Stomach smooth muscle (tissue), 2 donors: ENCODE measurements around the gene RABL3.
A peak's percentile ranks its signal among the peaks of the same experiment; 100 is the strongest.
"Not testable (repeated sequence)": the region's sequence is repeated elsewhere in the genome, so short reads cannot be mapped to it uniquely, and the experiment has no call there.

ENCODE experiments used
- H3K27ac ChIP-seq: one replicate; pipeline ENCODE4 v1.7.0; 2013; ENCODE audit warnings: mild to moderate bottlenecking, low read length, inconsistent platforms
- H3K27me3 ChIP-seq, 2 donors: one replicate each; pipeline ENCODE4 v1.7.0; 2013; ENCODE audit warnings: low read length in 2 of 2; ENCODE audit not compliant: insufficient read depth in 2 of 2, control insufficient read depth in 1 of 2
- H3K36me3 ChIP-seq, 2 donors: one replicate each; pipeline ENCODE4 v1.7.0; 2013; ENCODE audit warnings: low read length in 2 of 2; ENCODE audit not compliant: control insufficient read depth in 2 of 2, insufficient read depth in 2 of 2
- H3K4me1 ChIP-seq: one replicate; pipeline ENCODE4 v1.7.0; 2013; ENCODE audit warnings: low read length; ENCODE audit not compliant: control insufficient read depth, insufficient read depth
- H3K4me3 ChIP-seq, 2 donors: one replicate each; pipeline ENCODE4 v1.7.0; 2013; ENCODE audit warnings: low read length in 2 of 2
- H3K9ac ChIP-seq, 2 donors: one replicate each; pipeline ENCODE4 v1.7.0; 2013; ENCODE audit warnings: low read length in 2 of 2, mild to moderate bottlenecking in 1 of 2
- H3K9me3 ChIP-seq, 2 donors: one replicate each; pipeline ENCODE4 v1.7.0; 2013; ENCODE audit warnings: low read length in 2 of 2; ENCODE audit not compliant: control insufficient read depth in 2 of 2
- donor health status: healthy.
- donor health status: Pancreatic carcinoma.

RABL3 gene

GRCh38 chr3:120749843-120750242 is 7.5 kb upstream of the RABL3 start:
- H3K9ac ChIP-seq: no peak overlapping the region
- no peaks in the 10 kb centered on the region for H3K4me1 ChIP-seq
- H3K9me3 ChIP-seq: no peaks in the 10 kb centered on the region
- no peak overlapping the region for H3K27ac ChIP-seq
- H3K4me3 ChIP-seq: no peak overlapping the region
- peaks cover 3% of the 10 kb centered on the region in 2 donors for H3K36me3 ChIP-seq
- no peaks in the 10 kb centered on the region for H3K27me3 ChIP-seq

- H3K27ac ChIP-seq: no peak overlapping the region
- no peak overlapping the region for H3K4me3 ChIP-seq
- peaks cover 0 to 1% of the 10 kb centered on the region in 2 donors for H3K36me3 ChIP-seq
- H3K27me3 ChIP-seq: no peaks in the 10 kb centered on the region
- H3K9me3 ChIP-seq: no peaks in the 10 kb centered on the region
- no peak overlapping the region for H3K9ac ChIP-seq
- H3K4me1 ChIP-seq: peaks cover 10% of the 10 kb centered on the region
Measured at GRCh38 chr3:120745466-120745865, 3.1 kb upstream of the RABL3 start.

- no peaks in the 10 kb centered on the region for H3K27me3 ChIP-seq
- peaks cover 10% of the 10 kb centered on the region for H3K4me1 ChIP-seq
- H3K9ac ChIP-seq: peak overlapping the region; percentile 87 to 97
- no peaks in the 10 kb centered on the region for H3K9me3 ChIP-seq
- peak overlapping the region; percentile 86 to 99 for H3K4me3 ChIP-seq
- no peaks in the 10 kb centered on the region for H3K36me3 ChIP-seq
- no peak overlapping the region for H3K27ac ChIP-seq
Measured at GRCh38 chr3:120743556-120744195, 1.4 kb upstream of the RABL3 start.

GRCh38 chr3:120742849-120743365 is 591 bp upstream of the RABL3 start:
- Histone ChIP-seq H3K4me3 (peak overlapping the region; percentile 86 to 99), H3K36me3 (peaks cover 0 to 2% of the 10 kb centered on the region in 2 donors), H3K27me3 (no peaks in the 10 kb centered on the region), H3K27ac (peak overlapping the region; percentile 96), H3K9me3 (no peaks in the 10 kb centered on the region), H3K4me1 (peaks cover 10% of the 10 kb centered on the region), H3K9ac (peak overlapping the region; percentile 87 to 97)

- H3K36me3 ChIP-seq: peaks cover 0 to 5% of the 10 kb centered on the region in 2 donors
Measured at GRCh38 chr3:120741837-120742197, 499 bp downstream of the RABL3 start.

GRCh38 chr3:120741320-120741719 is 996 bp downstream of the RABL3 start:
- Histone ChIP-seq H3K36me3 (peaks cover 0 to 5% of the 10 kb centered on the region in 2 donors), H3K9ac (no peak overlapping the region), H3K4me1 (peaks cover 10% of the 10 kb centered on the region), H3K27me3 (no peaks in the 10 kb centered on the region), H3K4me3 (peak overlapping the region in 1 of 2 donors; percentile 99), H3K9me3 (no peaks in the 10 kb centered on the region), H3K27ac (no peak overlapping the region)

More at GRCh38 chr3:120741837-120742197, 499 bp downstream of the RABL3 start:
- peak overlapping the region; percentile 86 to 99 for H3K9ac ChIP-seq
- H3K27ac ChIP-seq: peak overlapping the region; percentile 96
- no peaks in the 10 kb centered on the region for H3K9me3 ChIP-seq
- H3K4me3 ChIP-seq: peak overlapping the region; percentile 86 to 99
- no peaks in the 10 kb centered on the region for H3K27me3 ChIP-seq
- H3K4me1 ChIP-seq: peaks cover 10% of the 10 kb centered on the region

GRCh38 chr3:120738006-120738405 is 4.3 kb downstream of the RABL3 start:
- not testable (repeated sequence) for H3K4me1 ChIP-seq, H3K27ac ChIP-seq, H3K9ac ChIP-seq, H3K27me3 ChIP-seq, H3K9me3 ChIP-seq, H3K36me3 ChIP-seq, H3K4me3 ChIP-seq

GRCh38 chr3:120730576-120731542 is 11.5 kb downstream of the RABL3 start:
- no peaks in the 10 kb centered on the region for H3K4me1 ChIP-seq
- H3K36me3 ChIP-seq: no peaks in the 10 kb centered on the region
- no peak overlapping the region for H3K27ac ChIP-seq
- no peaks in the 10 kb centered on the region for H3K27me3 ChIP-seq
- H3K4me3 ChIP-seq: no peak overlapping the region
- H3K9ac ChIP-seq: no peak overlapping the region
- no peaks in the 10 kb centered on the region for H3K9me3 ChIP-seq

GRCh38 chr3:120726791-120727190 is 15.5 kb downstream of the RABL3 start:
- Histone ChIP-seq H3K27ac (no peak overlapping the region), H3K36me3 (no peaks in the 10 kb centered on the region), H3K9ac (no peak overlapping the region), H3K9me3 (no peaks in the 10 kb centered on the region), H3K27me3 (no peaks in the 10 kb centered on the region), H3K4me1 (no peaks in the 10 kb centered on the region), H3K4me3 (no peak overlapping the region)

- H3K9ac ChIP-seq, H3K27ac ChIP-seq, H3K27me3 ChIP-seq, H3K36me3 ChIP-seq, H3K4me1 ChIP-seq, H3K9me3 ChIP-seq: not testable (repeated sequence)
- H3K4me3 ChIP-seq: peak overlapping the region; percentile 42 to 44
Measured at GRCh38 chr3:120719167-120719834, 23.0 kb downstream of the RABL3 start.
